KMS-11 (cell line): Measurements from ENCODE around the gene FAM163A.
"Not testable (repeated sequence)": the region's sequence is repeated elsewhere in the genome, so short reads cannot be mapped to it uniquely, and the experiment has no call there.

Source experiments
- H2AFZ ChIP-seq: fragments of 200-600 bp; sonication (generic); 2 replicates; pipeline ENCODE4 v1.6.1; 2016; ENCODE audit warnings: antibody characterized with exemption, mixed run types, low read depth
- H3K27ac ChIP-seq: fragments of 200-600 bp; sonication (generic); 2 replicates; pipeline ENCODE4 v1.6.1; 2016; ENCODE audit warnings: mild to moderate bottlenecking, mixed run types
- H3K27me3 ChIP-seq: fragments of 200-600 bp; sonication (generic); 2 replicates; pipeline ENCODE4 v1.6.1; 2017; ENCODE audit warnings: mild to moderate bottlenecking, low read depth, mixed run types, moderate library complexity; ENCODE audit not compliant: insufficient read depth
- H3K36me3 ChIP-seq: fragments of 200-600 bp; sonication (generic); 2 replicates; pipeline ENCODE4 v1.6.1; 2017; ENCODE audit warnings: mild to moderate bottlenecking, mixed run types; ENCODE audit not compliant: insufficient read depth
- H3K4me1 ChIP-seq: fragments of 200-600 bp; sonication (generic); 2 replicates; pipeline ENCODE4 v1.6.1; 2016; ENCODE audit warnings: mild to moderate bottlenecking, low read depth, mixed run types; ENCODE audit not compliant: poor library complexity, severe bottlenecking
- H3K4me2 ChIP-seq: fragments of 200-600 bp; sonication (generic); 2 replicates; pipeline ENCODE4 v1.7.0; 2016; ENCODE audit warnings: mild to moderate bottlenecking, mixed run types
- H3K4me3 ChIP-seq: fragments of 200-600 bp; sonication (generic); IDR thresholded peaks from 2 replicates; pipeline ENCODE4 v1.6.1; 2017; ENCODE audit warnings: low read depth, low read length, mixed read lengths; ENCODE audit not compliant: insufficient read depth
- H3K79me2 ChIP-seq: fragments of 200-600 bp; sonication (generic); 2 replicates; pipeline ENCODE4 v1.6.1; 2016; ENCODE audit warnings: low read depth, mixed run types; ENCODE audit not compliant: insufficient read depth
- H3K9ac ChIP-seq: fragments of 200-600 bp; sonication (generic); 2 replicates; pipeline ENCODE4 v1.6.1; 2016; ENCODE audit warnings: mild to moderate bottlenecking, mixed run types
- H4K20me1 ChIP-seq: fragments of 200-600 bp; sonication (generic); 2 replicates; pipeline ENCODE4 v1.6.1; 2016; ENCODE audit warnings: mild to moderate bottlenecking, mixed run types; ENCODE audit not compliant: insufficient read depth
- TF ChIP-seq, protein P1 (sequence below): fragments of 200-600 bp; sonication (generic); conservative IDR thresholded peaks from 2 replicates; pipeline ENCODE4 v1.6.1; 2017; ENCODE audit warnings: low read depth, mild to moderate bottlenecking, antibody characterized with exemption, low read length, moderate library complexity, mixed read lengths

The FAM163A gene

DNA sequence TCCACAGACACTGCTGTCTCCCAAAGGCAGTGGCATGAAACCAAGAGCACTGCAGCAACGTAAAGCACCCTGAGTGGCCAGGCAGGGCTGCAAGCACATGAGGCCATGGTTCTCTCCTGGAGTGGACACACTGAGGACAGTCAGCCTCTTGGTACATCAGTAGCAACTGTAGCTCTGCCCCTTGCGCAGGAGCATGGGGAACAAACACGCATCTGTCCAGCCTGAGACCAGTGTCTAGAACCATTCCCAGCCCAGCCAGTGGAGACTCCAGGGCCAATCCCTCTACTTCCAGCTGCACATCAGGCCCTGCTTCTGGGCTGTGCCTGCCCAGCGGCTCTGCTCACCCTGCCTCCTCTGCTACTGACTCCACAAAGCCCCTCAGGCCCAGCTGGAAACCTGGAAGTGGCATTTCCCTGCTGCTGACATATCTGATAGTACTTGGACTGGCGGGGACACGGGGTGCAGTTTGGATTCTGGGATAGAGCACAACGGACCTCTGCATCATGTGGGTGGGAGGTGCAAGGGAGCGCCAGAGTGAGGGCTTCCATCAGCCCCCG is 85.5 kb downstream of the FAM163A start:
- H4K20me1 ChIP-seq: no peaks in the 10 kb centered on the region
- TF ChIP-seq, protein P1, sequence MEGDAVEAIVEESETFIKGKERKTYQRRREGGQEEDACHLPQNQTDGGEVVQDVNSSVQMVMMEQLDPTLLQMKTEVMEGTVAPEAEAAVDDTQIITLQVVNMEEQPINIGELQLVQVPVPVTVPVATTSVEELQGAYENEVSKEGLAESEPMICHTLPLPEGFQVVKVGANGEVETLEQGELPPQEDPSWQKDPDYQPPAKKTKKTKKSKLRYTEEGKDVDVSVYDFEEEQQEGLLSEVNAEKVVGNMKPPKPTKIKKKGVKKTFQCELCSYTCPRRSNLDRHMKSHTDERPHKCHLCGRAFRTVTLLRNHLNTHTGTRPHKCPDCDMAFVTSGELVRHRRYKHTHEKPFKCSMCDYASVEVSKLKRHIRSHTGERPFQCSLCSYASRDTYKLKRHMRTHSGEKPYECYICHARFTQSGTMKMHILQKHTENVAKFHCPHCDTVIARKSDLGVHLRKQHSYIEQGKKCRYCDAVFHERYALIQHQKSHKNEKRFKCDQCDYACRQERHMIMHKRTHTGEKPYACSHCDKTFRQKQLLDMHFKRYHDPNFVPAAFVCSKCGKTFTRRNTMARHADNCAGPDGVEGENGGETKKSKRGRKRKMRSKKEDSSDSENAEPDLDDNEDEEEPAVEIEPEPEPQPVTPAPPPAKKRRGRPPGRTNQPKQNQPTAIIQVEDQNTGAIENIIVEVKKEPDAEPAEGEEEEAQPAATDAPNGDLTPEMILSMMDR: no peak
- H3K9ac ChIP-seq: no peak overlapping the region
- no peak overlapping the region for H3K4me2 ChIP-seq
- H3K4me1 ChIP-seq: peaks cover 76% of the 10 kb centered on the region
- H2AFZ ChIP-seq: no peak overlapping the region
- no peaks in the 10 kb centered on the region for H3K27me3 ChIP-seq
- H3K36me3 ChIP-seq: no peaks in the 10 kb centered on the region
- no peaks in the 10 kb centered on the region for H3K79me2 ChIP-seq
- no peak overlapping the region for H3K27ac ChIP-seq
- H3K4me3 ChIP-seq: no peak overlapping the region

DNA sequence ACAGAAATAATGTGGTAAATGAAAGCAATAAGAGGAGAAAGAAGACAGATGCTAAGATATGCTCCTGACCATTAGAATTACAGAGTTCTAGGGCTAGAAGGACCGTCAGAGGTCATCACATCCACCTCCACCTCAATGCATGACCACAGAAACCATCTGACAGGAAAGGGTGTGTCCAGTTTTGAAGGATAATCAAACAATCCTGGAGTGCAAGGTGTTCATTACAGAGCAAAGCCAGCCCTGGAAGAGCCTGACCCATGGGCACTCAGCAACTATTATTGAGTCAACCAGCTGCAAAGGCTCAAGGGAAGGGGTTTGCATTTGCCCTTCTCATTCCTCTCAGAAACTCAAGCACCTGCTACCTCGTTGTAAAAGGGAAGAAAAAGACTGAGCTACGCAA is 88.1 kb downstream of the FAM163A start:
- peaks cover 80% of the 10 kb centered on the region for H3K4me1 ChIP-seq
- TF ChIP-seq, protein P1: no peak
- H3K4me2 ChIP-seq: peak overlapping the region; percentile 84
- H4K20me1 ChIP-seq: no peaks in the 10 kb centered on the region
- H3K27me3 ChIP-seq: no peaks in the 10 kb centered on the region
- no peaks in the 10 kb centered on the region for H3K79me2 ChIP-seq
- no peaks in the 10 kb centered on the region for H3K36me3 ChIP-seq
- H3K27ac ChIP-seq: peak overlapping the region; percentile 83
- peak overlapping the region; percentile 52 for H2AFZ ChIP-seq
- H3K4me3 ChIP-seq: no peak overlapping the region
- H3K9ac ChIP-seq: peak overlapping the region; percentile 46; the same call in 1 of the 2 replicates

- Histone ChIP-seq H3K27me3 (no peaks in the 10 kb centered on the region), H3K9ac (peak overlapping the region; percentile 46; the same call in 1 of the 2 replicates), H2AFZ (peak overlapping the region; percentile 52), H3K36me3 (no peaks in the 10 kb centered on the region), H3K4me2 (peak overlapping the region; percentile 84), H3K79me2 (no peaks in the 10 kb centered on the region), H3K4me1 (peaks cover 71% of the 10 kb centered on the region), H3K27ac (peak overlapping the region; percentile 83), H4K20me1 (no peaks in the 10 kb centered on the region), H3K4me3 (no peak overlapping the region)
- TF ChIP-seq, protein P1: no peak
Observed at GRCh38 chr1:179831852-179832699, 89.0 kb downstream of the FAM163A start.

- H3K4me2 ChIP-seq, H3K79me2 ChIP-seq, H3K27me3 ChIP-seq, H4K20me1 ChIP-seq, H3K4me3 ChIP-seq, H3K9ac ChIP-seq, H3K36me3 ChIP-seq, H2AFZ ChIP-seq, H3K27ac ChIP-seq: not testable (repeated sequence)
- peaks cover 30% of the 10 kb centered on the region for H3K4me1 ChIP-seq
Observed at GRCh38 chr1:179836686-179837445, 93.8 kb downstream of the FAM163A start.
